Gastrocnemius medialis (tissue), 4 donors: ENCODE measurements around the gene KLHL6. TPM values are rescaled to one million over a fixed set of nuclear protein-coding genes. Genes with fewer than 3 reads are reported as not detected.

Source experiments
- ATAC-seq, 2 donors: fragments of 150-250 bp; one replicate each; pipeline ENCODE4 v1.9.1; 2016
- DNase-seq, 2 donors: peaks; one replicate each; pipeline ENCODE4 v3.0.0-alpha.2; 2019
- H3K27ac ChIP-seq, 4 donors: fragments of 200-600 bp; sonication (generic); 1 replicate in 1 of 4; 2 replicates in 3 of 4; pipeline ENCODE4 v1.5.1; 2016 to 2018; ENCODE audit warnings: mild to moderate bottlenecking in 2 of 4, moderate library complexity in 1 of 4
- H3K27me3 ChIP-seq, 3 donors: fragments of 200-600 bp; sonication (generic) in 2 of 3; 1 replicate in 1 of 3; 2 replicates in 2 of 3; pipeline versions ENCODE4 v1.5.1 to v1.6.0; 2016 to 2019; ENCODE audit warnings: mild to moderate bottlenecking in 1 of 3, moderate library complexity in 1 of 3
- H3K36me3 ChIP-seq, 2 donors: fragments of 200-600 bp; sonication (generic) in 1 of 2; one replicate each; pipeline ENCODE4 v1.5.1; 2017 to 2018
- H3K4me1 ChIP-seq, 2 donors: fragments of 200-600 bp; sonication (generic) in 1 of 2; one replicate each; pipeline ENCODE4 v1.5.1; 2016 to 2017; ENCODE audit warnings: mild to moderate bottlenecking in 2 of 2
- H3K4me3 ChIP-seq, 4 donors: fragments of 200-600 bp; sonication (generic) in 3 of 4; 1 replicate in 1 of 4; 2 replicates in 3 of 4; pipeline ENCODE4 v1.5.1; 2016 to 2019; ENCODE audit warnings: mild to moderate bottlenecking in 2 of 4
- H3K9me3 ChIP-seq, 3 donors: fragments of 200-600 bp; sonication (generic) in 2 of 3; 1 replicate in 1 of 3; 2 replicates in 2 of 3; pipeline ENCODE4 v1.5.1; 2016 to 2019
- POLR2A ChIP-seq, 2 donors: fragments of 450-650 bp; IDR thresholded peaks; one replicate each; pipeline ENCODE4 v1.6.1; 2017; ENCODE audit warnings: antibody characterized with exemption in 2 of 2, mild to moderate bottlenecking in 2 of 2, moderate library complexity in 2 of 2
- in situ Hi-C, 4 donors: fragments of 200-750 bp; cut with MboI; loops; one replicate each; pipeline versions ENCODE4 v1.15.0 to v1.8.0; 2017; ENCODE audit warnings: low sequenced_read_pairs in 4 of 4
- intact Hi-C: fragments of 100-400 bp; cut with DNase I; formaldehyde crosslinking; loops from one replicate; pipeline ENCODE4 v1.15.1; 2023; ENCODE audit warnings: low total_unique reads
- total RNA-seq, 4 donors: library from RNA; depleted of rRNA; stranded (reverse); fragments of >200 nt; gene quantifications; one replicate each; pipeline versions ENCODE4 v1.1.0 to v1.2.3, GENCODE V29; 2016
- TF ChIP-seq, protein P1 (sequence below), 5 experiments: fragments of 450-650 bp in 3 of 5; fragments of 200-600 bp in 2 of 5; sonication (generic) in 2 of 5; IDR thresholded peaks in 4 of 5; conservative IDR thresholded peaks in 1 of 5; 1 replicate in 4 of 5; 2 replicates in 1 of 5; pipeline ENCODE4 v1.5.1; 2016 to 2019; ENCODE audit warnings: antibody characterized with exemption in 5 of 5, mild to moderate bottlenecking in 3 of 5, moderate library complexity in 3 of 5

The KLHL6 gene
- total RNA-seq, 4 donors from 2014 or later, result 0.15 to 0.31 (median 0.30) TPM

GRCh38 chr3:183540501-183541234 is 14.8 kb downstream of the KLHL6 start:
- intact Hi-C loops, result no loop called here
- ATAC-seq, result no peak
- TF ChIP-seq, protein P1, sequence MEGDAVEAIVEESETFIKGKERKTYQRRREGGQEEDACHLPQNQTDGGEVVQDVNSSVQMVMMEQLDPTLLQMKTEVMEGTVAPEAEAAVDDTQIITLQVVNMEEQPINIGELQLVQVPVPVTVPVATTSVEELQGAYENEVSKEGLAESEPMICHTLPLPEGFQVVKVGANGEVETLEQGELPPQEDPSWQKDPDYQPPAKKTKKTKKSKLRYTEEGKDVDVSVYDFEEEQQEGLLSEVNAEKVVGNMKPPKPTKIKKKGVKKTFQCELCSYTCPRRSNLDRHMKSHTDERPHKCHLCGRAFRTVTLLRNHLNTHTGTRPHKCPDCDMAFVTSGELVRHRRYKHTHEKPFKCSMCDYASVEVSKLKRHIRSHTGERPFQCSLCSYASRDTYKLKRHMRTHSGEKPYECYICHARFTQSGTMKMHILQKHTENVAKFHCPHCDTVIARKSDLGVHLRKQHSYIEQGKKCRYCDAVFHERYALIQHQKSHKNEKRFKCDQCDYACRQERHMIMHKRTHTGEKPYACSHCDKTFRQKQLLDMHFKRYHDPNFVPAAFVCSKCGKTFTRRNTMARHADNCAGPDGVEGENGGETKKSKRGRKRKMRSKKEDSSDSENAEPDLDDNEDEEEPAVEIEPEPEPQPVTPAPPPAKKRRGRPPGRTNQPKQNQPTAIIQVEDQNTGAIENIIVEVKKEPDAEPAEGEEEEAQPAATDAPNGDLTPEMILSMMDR (IDR thresholded peaks at IDR 0.05 in 4 of 5, conservative IDR thresholded peaks at IDR 0.05 in 1 of 5), result no peak
- TF ChIP-seq POLR2A (IDR thresholded peaks at IDR 0.05), result no peak
- Histone ChIP-seq H3K4me1 (peaks cover 13 to 16% of the 10 kb centered on the region in 2 donors), H3K4me3 (no peak overlapping the region), H3K36me3 (no peaks in the 10 kb centered on the region), H3K27ac (no peak overlapping the region), H3K9me3 (no peaks in the 10 kb centered on the region), H3K27me3 (no peaks in the 10 kb centered on the region)
- in situ Hi-C loops, result no loop called here
- DNase-seq, result no peak

DNA sequence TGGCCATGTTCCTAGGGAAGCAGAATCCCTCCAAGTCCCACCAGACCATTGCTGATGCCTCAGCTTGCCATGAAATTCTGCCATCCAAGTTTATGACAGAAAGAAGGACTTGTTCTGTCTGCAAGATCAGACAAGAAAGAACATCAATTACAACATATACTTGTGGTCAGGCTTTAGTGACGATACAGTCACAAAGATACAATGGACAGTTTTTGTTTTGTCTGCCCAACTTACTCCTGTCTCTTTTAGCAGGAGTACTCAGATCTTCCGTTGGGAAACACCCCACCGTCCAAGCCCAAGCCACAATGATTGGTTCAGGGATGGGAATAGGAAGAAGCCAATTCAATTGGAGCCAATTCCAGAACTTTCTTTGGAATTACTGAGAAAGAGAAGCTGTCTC is 15.7 kb downstream of the KLHL6 start:
- no peak for ATAC-seq
- no peak overlapping the region for H3K27ac ChIP-seq
- no peak overlapping the region for H3K4me3 ChIP-seq
- in situ Hi-C loops (no loop called here), intact Hi-C loops (no loop called here)
- no peaks in the 10 kb centered on the region for H3K36me3 ChIP-seq
- TF ChIP-seq POLR2A (IDR thresholded peaks at IDR 0.05), result no peak
- TF ChIP-seq, protein P1 (IDR thresholded peaks at IDR 0.05 in 4 of 5, conservative IDR thresholded peaks at IDR 0.05 in 1 of 5), result no peak
- peaks cover 13 to 16% of the 10 kb centered on the region in 2 donors for H3K4me1 ChIP-seq
- DNase-seq, result no peak
- H3K9me3 ChIP-seq, result no peaks in the 10 kb centered on the region
- H3K27me3 ChIP-seq, result no peaks in the 10 kb centered on the region

DNA sequence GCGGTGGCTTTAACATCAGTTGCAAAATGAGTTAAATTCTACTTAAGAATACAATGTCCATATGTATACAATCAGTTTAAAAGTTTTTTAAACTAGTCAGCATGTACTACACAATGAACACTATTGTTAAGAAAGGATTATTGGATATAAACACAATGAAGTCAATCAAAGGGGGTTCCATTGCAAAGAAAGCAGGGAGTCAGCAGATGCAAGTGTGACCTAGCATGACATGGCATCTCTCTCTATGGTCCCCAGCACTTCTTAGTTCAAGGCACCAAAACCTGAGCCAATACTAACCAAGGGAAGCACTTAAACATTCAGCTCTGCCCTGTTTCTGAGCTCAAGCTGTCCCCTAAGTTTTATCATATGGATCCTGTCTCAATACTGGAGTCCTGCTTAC is 17.0 kb downstream of the KLHL6 start:
- no peak for ATAC-seq
- Histone ChIP-seq H3K27ac (peak overlapping the region in 3 of 4 donors; percentile 64 to 82 (median 82)), H3K4me3 (no peak overlapping the region), H3K36me3 (no peaks in the 10 kb centered on the region), H3K27me3 (no peaks in the 10 kb centered on the region), H3K9me3 (no peaks in the 10 kb centered on the region), H3K4me1 (peaks cover 13 to 16% of the 10 kb centered on the region in 2 donors)
- no peak for TF ChIP-seq POLR2A (IDR thresholded peaks at IDR 0.05)
- TF ChIP-seq, protein P1 (IDR thresholded peaks at IDR 0.05 in 4 of 5, conservative IDR thresholded peaks at IDR 0.05 in 1 of 5), result no peak
- DNase-seq, result no peak
- in situ Hi-C loops, result no loop called here
- intact Hi-C loops, result no loop called here

- no peaks in the 10 kb centered on the region for H3K36me3 ChIP-seq
- intact Hi-C loops (no loop called here), in situ Hi-C loops (no loop called here)
- peak; percentile 62 to 73 for DNase-seq
- ATAC-seq, result peak; percentile 95 to 96
- no peaks in the 10 kb centered on the region for H3K27me3 ChIP-seq
- peak overlapping the region; percentile 64 to 82 (median 79) for H3K27ac ChIP-seq
- no peak overlapping the region for H3K4me3 ChIP-seq
- TF ChIP-seq, protein P1 (IDR thresholded peaks at IDR 0.05 in 4 of 5, conservative IDR thresholded peaks at IDR 0.05 in 1 of 5), result no peak
- TF ChIP-seq POLR2A (IDR thresholded peaks at IDR 0.05), result no peak
- no peaks in the 10 kb centered on the region for H3K9me3 ChIP-seq
- peaks cover 13 to 16% of the 10 kb centered on the region in 2 donors for H3K4me1 ChIP-seq
Measured at GRCh38 chr3:183537295-183537730, 18.2 kb downstream of the KLHL6 start.
